NB4 (cell line): ENCODE data around the gene RPS10.

Source experiments
- POLR2A ChIP-seq: IDR thresholded peaks from 2 replicates; pipeline ENCODE4 v1.6.1; 2011; ENCODE audit warnings: mild to moderate bottlenecking; ENCODE audit not compliant: insufficient read length; ENCODE audit errors: extremely low read depth
- TF ChIP-seq, protein P1 (sequence below): IDR thresholded peaks from one replicate; pipeline ENCODE4 v1.5.1; 2012; ENCODE audit warnings: low read depth, low read length

DNA sequence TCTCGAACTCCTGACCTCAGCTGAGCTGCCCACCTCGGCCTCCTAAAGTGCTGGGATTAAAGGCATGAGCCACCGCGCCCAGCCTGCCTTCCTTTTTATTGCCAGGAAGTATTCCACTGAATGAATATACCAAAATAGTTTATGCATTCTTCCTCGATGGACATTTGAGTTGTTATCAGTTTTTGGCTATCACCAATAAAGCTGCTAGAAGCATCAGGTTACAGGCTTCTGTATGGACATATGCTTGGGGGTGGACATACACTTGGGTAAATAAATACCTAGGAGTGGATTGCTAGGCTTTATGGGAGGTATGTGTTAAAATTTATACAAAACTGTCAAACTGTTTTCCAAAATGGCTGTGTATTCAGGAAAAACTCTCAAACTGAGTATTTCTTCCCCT is 10.0 kb upstream of the RPS10 start:
- TF ChIP-seq, protein P1, sequence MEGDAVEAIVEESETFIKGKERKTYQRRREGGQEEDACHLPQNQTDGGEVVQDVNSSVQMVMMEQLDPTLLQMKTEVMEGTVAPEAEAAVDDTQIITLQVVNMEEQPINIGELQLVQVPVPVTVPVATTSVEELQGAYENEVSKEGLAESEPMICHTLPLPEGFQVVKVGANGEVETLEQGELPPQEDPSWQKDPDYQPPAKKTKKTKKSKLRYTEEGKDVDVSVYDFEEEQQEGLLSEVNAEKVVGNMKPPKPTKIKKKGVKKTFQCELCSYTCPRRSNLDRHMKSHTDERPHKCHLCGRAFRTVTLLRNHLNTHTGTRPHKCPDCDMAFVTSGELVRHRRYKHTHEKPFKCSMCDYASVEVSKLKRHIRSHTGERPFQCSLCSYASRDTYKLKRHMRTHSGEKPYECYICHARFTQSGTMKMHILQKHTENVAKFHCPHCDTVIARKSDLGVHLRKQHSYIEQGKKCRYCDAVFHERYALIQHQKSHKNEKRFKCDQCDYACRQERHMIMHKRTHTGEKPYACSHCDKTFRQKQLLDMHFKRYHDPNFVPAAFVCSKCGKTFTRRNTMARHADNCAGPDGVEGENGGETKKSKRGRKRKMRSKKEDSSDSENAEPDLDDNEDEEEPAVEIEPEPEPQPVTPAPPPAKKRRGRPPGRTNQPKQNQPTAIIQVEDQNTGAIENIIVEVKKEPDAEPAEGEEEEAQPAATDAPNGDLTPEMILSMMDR, result no peak
- no peak for TF ChIP-seq POLR2A
